Measurements from ENCODE around the gene EIF2S3B. TPM values are rescaled to one million over a fixed set of nuclear protein-coding genes. Genes with fewer than 3 reads are reported as not detected.

EIF2S3B gene

DNA sequence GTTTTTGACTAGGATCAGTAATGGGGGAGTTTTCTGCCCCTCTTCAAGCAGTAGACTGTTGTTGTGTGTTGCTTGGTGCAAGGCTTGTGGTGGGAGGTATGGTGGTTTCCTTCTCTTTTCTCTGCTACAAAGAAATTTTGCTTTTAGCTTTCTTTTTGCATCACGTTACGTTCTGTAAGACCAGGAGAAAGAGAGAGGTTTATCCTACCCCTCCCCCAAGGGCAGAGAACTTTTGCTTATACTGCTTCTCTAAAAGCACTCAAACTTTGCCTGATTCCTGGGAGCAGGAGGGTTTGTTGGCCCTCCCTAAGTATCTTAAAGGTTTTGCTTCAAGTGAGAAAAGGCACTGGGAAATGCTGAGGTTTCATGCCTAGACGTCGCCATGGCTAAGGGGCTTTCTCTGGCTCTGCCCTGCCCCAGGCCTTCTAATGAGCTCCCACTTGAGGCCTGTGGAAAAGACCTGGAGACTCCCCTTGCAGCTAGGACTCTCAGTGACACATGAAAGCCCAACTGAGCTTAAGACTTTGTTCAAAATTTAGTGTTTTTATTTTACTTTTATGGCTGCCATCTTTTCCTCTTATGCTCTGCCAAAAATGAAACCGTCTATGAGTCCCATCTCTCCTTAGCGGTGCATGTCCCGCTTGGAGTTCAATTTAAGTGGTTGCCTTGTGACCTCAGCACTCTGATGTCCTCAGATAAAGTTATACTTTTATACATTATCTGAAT, 49.2 kb downstream of the EIF2S3B start:
- no peaks in the 10 kb centered on the region for H3K79me1 ChIP-seq (ENCODE audit: low read depth, low read length)
- no peak overlapping the region for H3K14ac ChIP-seq (ENCODE audit: low read length)
- peaks cover 0 to 7% of the 10 kb centered on the region in 2 donors for H3K4me1 ChIP-seq (ENCODE audit: control insufficient read depth in 2 of 2, insufficient read depth in 1 of 2, low read depth in 1 of 2, low read length in 2 of 2)
- peak overlapping the region; percentile 62 for H2AFZ ChIP-seq (ENCODE audit: low read length)
- WGBS, 2 donors (ENCODE audit: extremely low coverage in 2 of 2, insufficient read length in 2 of 2, insufficient replicate concordance in 1 of 2), result no CpG with 5 or more reads among the region's 7 CpGs
- no peak overlapping the region for H3K4me3 ChIP-seq (ENCODE audit: low read length in 2 of 2)
- no peak overlapping the region for H2BK120ac ChIP-seq (ENCODE audit: low read depth, low read length)
- no peak overlapping the region for H2BK5ac ChIP-seq (ENCODE audit: low read length)
- no peak overlapping the region for H3K27ac ChIP-seq (replicated peaks; ENCODE audit: low read length)
- peaks cover 0 to 3% of the 10 kb centered on the region in 2 donors for H3K9me3 ChIP-seq (replicated peaks in 1 of 2; ENCODE audit: control insufficient read depth in 2 of 2, insufficient read depth in 1 of 2, low read depth in 1 of 2, low read length in 2 of 2)
- H2AK5ac ChIP-seq (ENCODE audit: low read depth, low read length), result no peak overlapping the region
- no peak overlapping the region for H3K18ac ChIP-seq (ENCODE audit: low read length)
- H3K23ac ChIP-seq (ENCODE audit: low read depth, low read length, poor library complexity), result no peak overlapping the region
- H3K4me2 ChIP-seq (ENCODE audit: insufficient read depth, low read length, poor library complexity, severe bottlenecking), result no peak overlapping the region
- no peak overlapping the region for H3K9ac ChIP-seq (ENCODE audit: low read depth, low read length, poor library complexity)
- no peak overlapping the region for H4K91ac ChIP-seq (ENCODE audit: low read depth, low read length, poor library complexity)
- no peak overlapping the region for H2BK15ac ChIP-seq (ENCODE audit: low read length)
- H4K8ac ChIP-seq (ENCODE audit: low read depth, low read length), result no peak overlapping the region
- no peaks in the 10 kb centered on the region for H3K36me3 ChIP-seq (replicated peaks in 1 of 2; ENCODE audit: control insufficient read depth in 2 of 2, insufficient read depth in 2 of 2, low read length in 2 of 2)
- DNase-seq (ENCODE audit: low spot score), result no peak
- no peak overlapping the region for H3K4ac ChIP-seq (ENCODE audit: low read length)
- no peaks in the 10 kb centered on the region for H3K27me3 ChIP-seq (ENCODE audit: control insufficient read depth in 3 of 3, insufficient read depth in 3 of 3, low read depth in 1 of 3, low read length in 3 of 3)
- H2BK12ac ChIP-seq (ENCODE audit: low read length), result no peak overlapping the region

GRCh38 chr12:10557329-10557728, 51.6 kb downstream of the EIF2S3B start:
- no peak overlapping the region for H4K91ac ChIP-seq (ENCODE audit: low read depth, low read length, poor library complexity)
- no peak overlapping the region for H2BK15ac ChIP-seq (ENCODE audit: low read length)
- no peak overlapping the region for H3K18ac ChIP-seq (ENCODE audit: low read length)
- H2AK5ac ChIP-seq (ENCODE audit: low read depth, low read length), result no peak overlapping the region
- no peak overlapping the region for H2BK120ac ChIP-seq (ENCODE audit: low read depth, low read length)
- no peak overlapping the region for H3K27ac ChIP-seq (replicated peaks; ENCODE audit: low read length)
- H3K9ac ChIP-seq (ENCODE audit: low read depth, low read length, poor library complexity), result no peak overlapping the region
- H3K4ac ChIP-seq (ENCODE audit: low read length), result no peak overlapping the region
- H3K23ac ChIP-seq (ENCODE audit: low read depth, low read length, poor library complexity), result no peak overlapping the region
- H3K9me3 ChIP-seq (replicated peaks in 1 of 2; ENCODE audit: control insufficient read depth in 2 of 2, insufficient read depth in 1 of 2, low read depth in 1 of 2, low read length in 2 of 2), result no peaks in the 10 kb centered on the region
- peaks cover 0 to 7% of the 10 kb centered on the region in 2 donors for H3K4me1 ChIP-seq (ENCODE audit: control insufficient read depth in 2 of 2, insufficient read depth in 1 of 2, low read depth in 1 of 2, low read length in 2 of 2)
- no peak overlapping the region for H2AFZ ChIP-seq (ENCODE audit: low read length)
- H3K27me3 ChIP-seq (ENCODE audit: control insufficient read depth in 3 of 3, insufficient read depth in 3 of 3, low read depth in 1 of 3, low read length in 3 of 3), result no peaks in the 10 kb centered on the region
- H4K8ac ChIP-seq (ENCODE audit: low read depth, low read length), result no peak overlapping the region
- H3K14ac ChIP-seq (ENCODE audit: low read length), result no peak overlapping the region
- DNase-seq (ENCODE audit: low spot score), result no peak
- WGBS, 2 donors (ENCODE audit: extremely low coverage in 2 of 2, insufficient read length in 2 of 2, insufficient replicate concordance in 1 of 2), result no CpG with 5 or more reads among the region's 6 CpGs
- H2BK5ac ChIP-seq (ENCODE audit: low read length), result no peak overlapping the region
- no peak overlapping the region for H3K4me3 ChIP-seq (ENCODE audit: low read length in 2 of 2)
- H2BK12ac ChIP-seq (ENCODE audit: low read length), result no peak overlapping the region
- no peaks in the 10 kb centered on the region for H3K79me1 ChIP-seq (ENCODE audit: low read depth, low read length)
- H3K4me2 ChIP-seq (ENCODE audit: insufficient read depth, low read length, poor library complexity, severe bottlenecking), result no peak overlapping the region
- H3K36me3 ChIP-seq (replicated peaks in 1 of 2; ENCODE audit: control insufficient read depth in 2 of 2, insufficient read depth in 2 of 2, low read length in 2 of 2), result no peaks in the 10 kb centered on the region

- DNase-seq (ENCODE audit: low spot score), result no peak
- Histone ChIP-seq H3K4me3 (ENCODE audit: low read length in 2 of 2) (no peak overlapping the region), H3K27ac (replicated peaks; ENCODE audit: low read length) (no peak overlapping the region)
Measured at GRCh38 chr12:10557766-10558165, 52.1 kb downstream of the EIF2S3B start.

More at GRCh38 chr12:10557766-10558165, 52.1 kb downstream of the EIF2S3B start:
- peaks cover 0 to 7% of the 10 kb centered on the region in 2 donors for H3K4me1 ChIP-seq (ENCODE audit: control insufficient read depth in 2 of 2, insufficient read depth in 1 of 2, low read depth in 1 of 2, low read length in 2 of 2)
- H2AK5ac ChIP-seq (ENCODE audit: low read depth, low read length), result no peak overlapping the region
- H3K14ac ChIP-seq (ENCODE audit: low read length), result no peak overlapping the region
- H3K18ac ChIP-seq (ENCODE audit: low read length), result no peak overlapping the region
- no peak overlapping the region for H2BK120ac ChIP-seq (ENCODE audit: low read depth, low read length)
- H3K27me3 ChIP-seq (ENCODE audit: control insufficient read depth in 3 of 3, insufficient read depth in 3 of 3, low read depth in 1 of 3, low read length in 3 of 3), result no peaks in the 10 kb centered on the region
- no peak overlapping the region for H3K4me2 ChIP-seq (ENCODE audit: insufficient read depth, low read length, poor library complexity, severe bottlenecking)
- no peak overlapping the region for H3K9ac ChIP-seq (ENCODE audit: low read depth, low read length, poor library complexity)
- no peak overlapping the region for H4K8ac ChIP-seq (ENCODE audit: low read depth, low read length)
- no peak overlapping the region for H2BK12ac ChIP-seq (ENCODE audit: low read length)
- no peak overlapping the region for H3K4ac ChIP-seq (ENCODE audit: low read length)
- H3K36me3 ChIP-seq (replicated peaks in 1 of 2; ENCODE audit: control insufficient read depth in 2 of 2, insufficient read depth in 2 of 2, low read length in 2 of 2), result no peaks in the 10 kb centered on the region
- H3K79me1 ChIP-seq (ENCODE audit: low read depth, low read length), result no peaks in the 10 kb centered on the region
- WGBS, 2 donors (ENCODE audit: extremely low coverage in 2 of 2, insufficient read length in 2 of 2, insufficient replicate concordance in 1 of 2), result no CpG with 5 or more reads among the region's 2 CpGs
- H2BK15ac ChIP-seq (ENCODE audit: low read length), result no peak overlapping the region
- no peaks in the 10 kb centered on the region for H3K9me3 ChIP-seq (replicated peaks in 1 of 2; ENCODE audit: control insufficient read depth in 2 of 2, insufficient read depth in 1 of 2, low read depth in 1 of 2, low read length in 2 of 2)
- H4K91ac ChIP-seq (ENCODE audit: low read depth, low read length, poor library complexity), result no peak overlapping the region
- no peak overlapping the region for H2AFZ ChIP-seq (ENCODE audit: low read length)
- H2BK5ac ChIP-seq (ENCODE audit: low read length), result no peak overlapping the region
- no peak overlapping the region for H3K23ac ChIP-seq (ENCODE audit: low read depth, low read length, poor library complexity)

Small RNA genes lying within 50 kb of the gene (small RNA-seq; reads per million reads assigned to genes)
- not detected for gene SLC25A39P2 (ENCODE audit: insufficient read depth)
